SK-N-SH (cell line): ENCODE measurements around the gene FCHSD2. TPM values are rescaled to one million over a fixed set of nuclear protein-coding genes. Genes with fewer than 3 reads are reported as not detected.

ENCODE experiments used
- CTCF ChIA-PET: fragments of 300-600, 350-600 bp; formaldehyde crosslinking; extraction: SDS; loops from one replicate; lab custom pipeline; 2021; lab: Yijun Ruan, JAX
- POLR2A ChIA-PET: fragments of 350-600 bp; sonication (Branson Sonifier 250); formaldehyde crosslinking; extraction: SDS; loops from one replicate; lab custom pipeline; 2020; ENCODE audit warnings: antibody characterized with exemption, inconsistent platforms; lab: Yijun Ruan, JAX
- DNase-seq: peaks from one replicate; pipeline ENCODE4 v3.0.0; 2012
- H2AFZ ChIP-seq: fragments of 200-600 bp; sonication (generic); 2 replicates; pipeline ENCODE4 v1.8.1; 2016; ENCODE audit warnings: antibody characterized with exemption, mild to moderate bottlenecking, low read depth
- H3F3A ChIP-seq: fragments of 200-600 bp; sonication (generic); replicated peaks from 2 replicates; pipeline ENCODE3; 2016; ENCODE audit warnings: antibody characterized with exemption, mild to moderate bottlenecking; ENCODE audit not compliant: insufficient read depth
- H3K27ac ChIP-seq, 2 experiments: fragments of 200-500 bp in 1 of 2; fragments of 200-600 bp in 1 of 2; sonication (Bioruptor generic) in 1 of 2; sonication (generic), shearing (Covaris generic) in 1 of 2; 2 replicates each; pipeline versions ENCODE4 v1.5.1 to v1.6.1; 2014 to 2016; ENCODE audit warnings: low read depth in 2 of 2, inconsistent platforms in 1 of 2, low read length in 1 of 2, mild to moderate bottlenecking in 1 of 2, mixed read lengths in 1 of 2
- H3K27me3 ChIP-seq: fragments of 200-600 bp; sonication (generic), shearing (Covaris generic); 2 replicates; pipeline ENCODE4 v1.6.1; 2016; ENCODE audit warnings: mixed run types; ENCODE audit not compliant: insufficient read depth
- H3K36me3 ChIP-seq, 2 experiments: fragments of 200-500 bp in 1 of 2; fragments of 200-600 bp in 1 of 2; sonication (Bioruptor generic) in 1 of 2; sonication (generic) in 1 of 2; replicated peaks in 1 of 2; 2 replicates each; pipeline versions ENCODE3 to v1.5.1; 2014 to 2016; ENCODE audit warnings: low read length in 1 of 2, mild to moderate bottlenecking in 1 of 2; ENCODE audit not compliant: insufficient read depth in 2 of 2, control insufficient read depth in 1 of 2
- H3K4me1 ChIP-seq, 2 experiments: fragments of 200-500 bp in 1 of 2; fragments of 200-600 bp in 1 of 2; sonication (Bioruptor generic) in 1 of 2; sonication (generic), shearing (Covaris generic) in 1 of 2; 2 replicates each; pipeline versions ENCODE4 v1.5.1 to v1.6.1; 2014 to 2016; ENCODE audit warnings: low read depth in 1 of 2, low read length in 1 of 2, mixed run types in 1 of 2; ENCODE audit not compliant: insufficient read depth in 2 of 2, control insufficient read depth in 1 of 2
- H3K4me2 ChIP-seq: fragments of 200-600 bp; sonication (generic), shearing (Covaris generic); 2 replicates; pipeline ENCODE4 v1.6.1; 2017; ENCODE audit warnings: mixed run types
- H3K4me3 ChIP-seq, 2 experiments: fragments of 200-500 bp in 1 of 2; fragments of 200-600 bp in 1 of 2; sonication (Bioruptor generic) in 1 of 2; sonication (generic), shearing (Covaris generic) in 1 of 2; 2 replicates each; pipeline versions ENCODE4 v1.5.1 to v1.8.1; 2014 to 2016; ENCODE audit warnings: low read depth in 2 of 2, inconsistent platforms in 1 of 2, low read length in 1 of 2, mild to moderate bottlenecking in 1 of 2, mixed read lengths in 1 of 2, moderate library complexity in 1 of 2
- H3K79me2 ChIP-seq: fragments of 200-600 bp; sonication (generic); 2 replicates; pipeline ENCODE4 v1.8.1; 2017; ENCODE audit warnings: mild to moderate bottlenecking; ENCODE audit not compliant: insufficient read depth
- H3K9ac ChIP-seq: fragments of 200-600 bp; sonication (generic); 2 replicates; pipeline ENCODE4 v1.6.1; 2017; ENCODE audit warnings: mixed run types
- H3K9me2 ChIP-seq: fragments of 200-600 bp; sonication (generic); 2 replicates; pipeline ENCODE4 v1.6.1; 2017; ENCODE audit warnings: mixed run types
- H3K9me3 ChIP-seq: fragments of 200-600 bp; sonication (generic); 2 replicates; pipeline ENCODE4 v1.6.1; 2017; ENCODE audit warnings: mixed run types, mild to moderate bottlenecking, moderate library complexity
- H4K20me1 ChIP-seq: fragments of 200-600 bp; sonication (generic); 2 replicates; pipeline ENCODE4 v1.6.1; 2017; ENCODE audit warnings: mild to moderate bottlenecking, mixed run types; ENCODE audit not compliant: insufficient read depth
- CHD2 ChIP-seq: fragments of 150-350 bp; IDR thresholded peaks from 2 replicates; pipeline ENCODE4 v1.6.1; 2018; ENCODE audit warnings: low read length; ENCODE audit not compliant: partially characterized antibody
- EZH2phosphoT487 ChIP-seq: fragments of 200-600 bp; sonication (generic); IDR thresholded peaks from 2 replicates; pipeline ENCODE4 v1.6.1; 2017; ENCODE audit warnings: low read depth, mixed run types, mild to moderate bottlenecking, antibody characterized with exemption, moderate library complexity, borderline replicate concordance
- FOXM1 ChIP-seq: IDR thresholded peaks from 2 replicates; pipeline ENCODE4 v1.4.0; 2012; ENCODE audit warnings: low read depth, mild to moderate bottlenecking
- MEF2A ChIP-seq: IDR thresholded peaks from 2 replicates; pipeline ENCODE4 v1.4.0; 2012; ENCODE audit warnings: low read depth, borderline replicate concordance
- MXI1 ChIP-seq: IDR thresholded peaks from 2 replicates; pipeline ENCODE4 v1.6.1; 2012; ENCODE audit warnings: mild to moderate bottlenecking, low read depth, low read length, improper control_type of control experiment
- NRF1 ChIP-seq: IDR thresholded peaks from 2 replicates; pipeline ENCODE4 v1.6.1; 2012; ENCODE audit warnings: low read depth, mild to moderate bottlenecking, low read length
- RAD21 ChIP-seq: IDR thresholded peaks from 2 replicates; pipeline ENCODE4 v1.6.1; 2012; ENCODE audit warnings: mild to moderate bottlenecking, low read length
- RXRA ChIP-seq: IDR thresholded peaks from 2 replicates; pipeline ENCODE4 v1.4.0; 2012; ENCODE audit warnings: low read depth, mild to moderate bottlenecking, borderline replicate concordance
- SMC3 ChIP-seq: IDR thresholded peaks from 2 replicates; pipeline ENCODE4 v1.6.1; 2012; ENCODE audit warnings: low read depth, low read length, improper control_type of control experiment
- YY1 ChIP-seq: IDR thresholded peaks from 2 replicates; pipeline ENCODE4 v1.4.0; 2012; ENCODE audit warnings: low read depth, mild to moderate bottlenecking
- WGBS: methylation state at CpG from one replicate; pipeline ENCODE4 v1.1.6; 2017; ENCODE audit warnings: low lambda C conversion rate; 5-methylcytosine and 5-hydroxymethylcytosine counted together
- polyA plus RNA-seq, 3 experiments: library from polyadenylated mRNA; depleted of rRNA; stranded (reverse); fragments of >200 nt; gene quantifications; 2 replicates each; pipeline ENCODE4 v1.2.3, GENCODE V29; 2012
- TF ChIP-seq, protein P1 (sequence below): IDR thresholded peaks from 2 replicates; pipeline ENCODE4 v1.6.1; 2012; ENCODE audit warnings: mild to moderate bottlenecking, low read depth, low read length, moderate library complexity
- TF ChIP-seq, protein P2 (sequence below): fragments of 150-350 bp; IDR thresholded peaks from 2 replicates; pipeline ENCODE4 v1.6.1; 2017; ENCODE audit warnings: antibody characterized with exemption, low read length, low read depth, borderline replicate concordance

FCHSD2 gene
- polyA plus RNA-seq, 1 of the 3 experiments (the other 2 are of a cell fraction): 10.4 TPM

DNA sequence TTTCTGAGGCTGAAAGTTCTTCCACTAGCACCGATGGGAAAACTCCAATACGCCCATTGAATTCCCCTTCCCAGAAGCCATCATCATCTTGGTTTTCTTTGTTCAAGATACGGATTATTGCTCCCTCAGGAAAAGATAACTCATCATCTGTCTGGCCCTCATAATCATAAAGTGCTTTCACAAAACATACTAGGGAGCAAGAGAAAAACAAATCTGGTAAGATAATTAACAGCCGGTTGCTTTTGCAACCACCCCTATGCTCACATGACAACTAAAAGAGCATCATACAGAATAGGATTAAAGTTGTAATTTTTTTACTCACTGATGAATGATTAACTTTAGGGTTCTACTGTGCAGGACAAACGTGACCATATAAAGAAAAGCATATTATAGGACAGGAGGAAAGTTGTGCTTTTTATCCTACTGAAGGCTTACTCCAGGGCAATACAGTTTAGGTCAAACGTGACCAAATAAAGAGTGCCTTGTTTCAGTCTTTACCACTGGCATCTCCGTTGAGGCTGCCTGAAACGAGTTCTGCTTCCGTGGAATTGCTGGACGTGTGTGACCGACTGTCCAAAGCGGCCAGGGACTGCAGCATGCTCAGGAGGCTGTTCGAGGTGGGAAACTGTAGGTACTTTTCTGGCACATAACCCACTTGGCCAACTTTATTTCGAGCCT lies 299.3 kb downstream of the FCHSD2 start:
- H3F3A ChIP-seq: peaks cover 1% of the 10 kb centered on the region
- no peak overlapping the region for H3K4me2 ChIP-seq
- no peaks in the 10 kb centered on the region for H3K79me2 ChIP-seq
- no peaks in the 10 kb centered on the region for H3K9me2 ChIP-seq
- no peaks in the 10 kb centered on the region; a peak in 1 of 4 replicates for H3K4me1 ChIP-seq
- H3K27me3 ChIP-seq: no peaks in the 10 kb centered on the region
- TF ChIP-seq CHD2: no peak
- TF ChIP-seq RAD21: no peak
- no peak for TF ChIP-seq YY1
- TF ChIP-seq MXI1: no peak
- no peak for TF ChIP-seq FOXM1
- TF ChIP-seq EZH2phosphoT487: no peak
- TF ChIP-seq MEF2A: no peak
- no peak for TF ChIP-seq NRF1
- no peak for TF ChIP-seq RXRA
- TF ChIP-seq, protein P1, sequence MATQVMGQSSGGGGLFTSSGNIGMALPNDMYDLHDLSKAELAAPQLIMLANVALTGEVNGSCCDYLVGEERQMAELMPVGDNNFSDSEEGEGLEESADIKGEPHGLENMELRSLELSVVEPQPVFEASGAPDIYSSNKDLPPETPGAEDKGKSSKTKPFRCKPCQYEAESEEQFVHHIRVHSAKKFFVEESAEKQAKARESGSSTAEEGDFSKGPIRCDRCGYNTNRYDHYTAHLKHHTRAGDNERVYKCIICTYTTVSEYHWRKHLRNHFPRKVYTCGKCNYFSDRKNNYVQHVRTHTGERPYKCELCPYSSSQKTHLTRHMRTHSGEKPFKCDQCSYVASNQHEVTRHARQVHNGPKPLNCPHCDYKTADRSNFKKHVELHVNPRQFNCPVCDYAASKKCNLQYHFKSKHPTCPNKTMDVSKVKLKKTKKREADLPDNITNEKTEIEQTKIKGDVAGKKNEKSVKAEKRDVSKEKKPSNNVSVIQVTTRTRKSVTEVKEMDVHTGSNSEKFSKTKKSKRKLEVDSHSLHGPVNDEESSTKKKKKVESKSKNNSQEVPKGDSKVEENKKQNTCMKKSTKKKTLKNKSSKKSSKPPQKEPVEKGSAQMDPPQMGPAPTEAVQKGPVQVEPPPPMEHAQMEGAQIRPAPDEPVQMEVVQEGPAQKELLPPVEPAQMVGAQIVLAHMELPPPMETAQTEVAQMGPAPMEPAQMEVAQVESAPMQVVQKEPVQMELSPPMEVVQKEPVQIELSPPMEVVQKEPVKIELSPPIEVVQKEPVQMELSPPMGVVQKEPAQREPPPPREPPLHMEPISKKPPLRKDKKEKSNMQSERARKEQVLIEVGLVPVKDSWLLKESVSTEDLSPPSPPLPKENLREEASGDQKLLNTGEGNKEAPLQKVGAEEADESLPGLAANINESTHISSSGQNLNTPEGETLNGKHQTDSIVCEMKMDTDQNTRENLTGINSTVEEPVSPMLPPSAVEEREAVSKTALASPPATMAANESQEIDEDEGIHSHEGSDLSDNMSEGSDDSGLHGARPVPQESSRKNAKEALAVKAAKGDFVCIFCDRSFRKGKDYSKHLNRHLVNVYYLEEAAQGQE: no peak
- no peak for TF ChIP-seq SMC3
- H3K36me3 ChIP-seq: peaks cover 21 to 32% of the 10 kb centered on the region in 2 experiments
- no peak overlapping the region for H3K9ac ChIP-seq
- ChIA-PET POLR2A (no interaction called here), CTCF (interaction anchor here (1.0 to 1.8 kb wide), 3 partner anchors 11 to 447 kb away, joined by 4 read pairs; partner anchors contain the start of gene FCHSD2)
- no peak overlapping the region for H2AFZ ChIP-seq
- H4K20me1 ChIP-seq: no peaks in the 10 kb centered on the region
- no peak overlapping the region for H3K4me3 ChIP-seq
- 93% methylated on average over 14 of the region's 14 CpGs for WGBS
- H3K27ac ChIP-seq: no peak overlapping the region
- no peaks in the 10 kb centered on the region for H3K9me3 ChIP-seq
- DNase-seq: no peak

DNA sequence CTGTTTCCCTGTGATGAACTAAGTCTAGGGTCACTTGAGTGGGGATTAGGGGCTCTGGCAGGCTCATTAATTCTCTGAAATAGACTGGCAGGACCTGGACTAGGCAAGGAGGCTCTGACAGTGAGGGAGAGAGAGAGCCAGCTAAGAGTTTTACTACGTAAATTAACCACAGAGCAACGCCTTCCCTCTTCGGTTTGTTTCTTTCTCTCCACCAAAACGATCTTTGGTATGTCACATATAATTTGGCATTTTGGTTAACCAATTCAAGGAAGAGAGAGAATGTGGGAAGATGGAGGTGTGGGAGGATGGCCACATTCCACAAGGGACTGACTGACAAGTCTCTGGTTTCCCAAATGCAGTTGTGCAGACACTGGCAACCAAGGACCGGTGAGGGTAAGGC lies 300.0 kb downstream of the FCHSD2 start:
- Histone ChIP-seq H3K79me2 (no peaks in the 10 kb centered on the region), H3K4me2 (no peak overlapping the region), H3K27ac (no peak overlapping the region), H3K9ac (no peak overlapping the region), H3K36me3 (peaks cover 23 to 33% of the 10 kb centered on the region in 2 experiments), H3K9me3 (no peaks in the 10 kb centered on the region), H3K27me3 (no peaks in the 10 kb centered on the region), H4K20me1 (no peaks in the 10 kb centered on the region), H3F3A (peaks cover 4% of the 10 kb centered on the region), H3K9me2 (no peaks in the 10 kb centered on the region), H3K4me3 (no peak overlapping the region)
- no peak for DNase-seq
- CTCF ChIA-PET: interaction anchor here (1.1 to 2.6 kb wide), 4 partner anchors 9 to 447 kb away, joined by 3 to 16 read pairs (median 4); partner anchors contain the start of gene FCHSD2
- WGBS: 93% methylated on average over 5 of the region's 5 CpGs
- TF ChIP-seq, protein P2, sequence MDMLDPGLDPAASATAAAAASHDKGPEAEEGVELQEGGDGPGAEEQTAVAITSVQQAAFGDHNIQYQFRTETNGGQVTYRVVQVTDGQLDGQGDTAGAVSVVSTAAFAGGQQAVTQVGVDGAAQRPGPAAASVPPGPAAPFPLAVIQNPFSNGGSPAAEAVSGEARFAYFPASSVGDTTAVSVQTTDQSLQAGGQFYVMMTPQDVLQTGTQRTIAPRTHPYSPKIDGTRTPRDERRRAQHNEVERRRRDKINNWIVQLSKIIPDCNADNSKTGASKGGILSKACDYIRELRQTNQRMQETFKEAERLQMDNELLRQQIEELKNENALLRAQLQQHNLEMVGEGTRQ: no peak
- TF ChIP-seq, all 33 proteins: peak for 0
- POLR2A ChIA-PET: no interaction called here
- Histone ChIP-seq H3K4me1 (no peaks in the 10 kb centered on the region; a peak in 1 of 4 replicates), H2AFZ (no peak overlapping the region)
